ENCODE results near the gene TIMM8B. TPM values are rescaled to one million over a fixed set of nuclear protein-coding genes. Genes with fewer than 3 reads are reported as not detected.

TIMM8B gene
- total and polyA plus RNA-seq, 10 of the 15 experiments (the other 5 are each of a cell fraction or from before 2014, with no cell fraction given): 64.9 to 271 (median 139) TPM

DNA sequence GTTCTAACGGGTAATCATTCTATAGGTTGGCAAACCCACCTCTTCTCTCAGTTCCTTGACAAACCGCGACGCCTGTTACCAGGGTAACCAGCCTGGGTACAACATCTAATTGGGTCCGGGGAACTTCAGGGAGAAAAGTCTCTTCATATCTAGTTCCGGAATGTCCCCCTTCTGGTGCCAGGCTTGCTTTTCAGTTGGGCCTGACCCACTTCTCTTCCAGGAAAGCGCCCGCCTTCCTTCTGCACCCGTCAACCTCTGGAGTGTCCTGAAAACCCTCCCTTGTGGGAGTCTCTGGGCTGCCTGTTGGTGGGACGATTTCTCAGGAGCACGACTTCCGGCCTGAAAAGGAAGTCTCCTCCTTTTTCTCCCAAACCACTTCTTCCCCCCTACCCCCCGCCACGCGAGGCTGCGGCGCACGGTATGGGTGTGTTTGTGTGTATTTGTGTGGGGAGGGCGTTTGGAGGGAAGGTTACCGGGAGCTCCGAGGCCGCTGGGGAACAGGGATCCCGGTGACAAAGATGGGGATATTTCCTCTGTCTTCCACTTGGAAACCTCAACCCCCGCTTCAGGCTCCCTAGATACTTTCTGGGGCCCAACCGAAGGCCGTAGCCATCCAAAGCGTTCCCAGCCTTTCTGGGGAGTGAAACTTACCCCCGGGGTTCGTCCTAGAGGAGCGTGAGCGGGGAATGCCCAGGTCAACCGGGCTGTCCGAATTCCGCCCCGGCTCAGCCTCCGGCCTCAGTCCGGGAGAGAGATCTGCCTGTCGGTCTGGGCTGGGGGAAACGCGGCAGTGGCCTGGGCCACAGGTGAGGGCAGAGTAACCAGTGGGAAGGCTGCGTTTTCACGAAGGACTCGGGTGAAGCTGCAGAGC, 12.4 kb downstream of the TIMM8B start, which contains the start of the genes NKAPD1 and PIH1D2 (continued):
- TF ChIP-seq MLLT1 (IDR thresholded peaks at IDR 0.05): peak; percentile 88
- TF ChIP-seq ZBTB33 (IDR thresholded peaks at IDR 0.05): peak; percentile 64; the same call in 1 of the 2 replicates
- peak; percentile 44; the same call in 1 of the 2 replicates for TF ChIP-seq NR2F1 (conservative IDR thresholded peaks at IDR 0.05)
- no peak for TF ChIP-seq RFX5 (IDR thresholded peaks at IDR 0.05; ENCODE audit: low read depth, low read length)
- no peak for TF ChIP-seq RBBP5 (conservative IDR thresholded peaks at IDR 0.05)
- peak; percentile 91 for TF ChIP-seq IKZF1 (conservative IDR thresholded peaks at IDR 0.05)
- no peak for TF ChIP-seq MTA2 (IDR thresholded peaks at IDR 0.05; ENCODE audit: low read depth)
- TF ChIP-seq ZBTB4 (CRISPR knock-in tag; IDR thresholded peaks at IDR 0.05): no peak
- peak; percentile 73 for TF ChIP-seq FOXK2 (IDR thresholded peaks at IDR 0.05)
- TF ChIP-seq BHLHE40 (IDR thresholded peaks at IDR 0.05; ENCODE audit: borderline replicate concordance in 1 of 2, low read depth in 2 of 2, low read length in 1 of 2): peak in 1 of 2 experiments; percentile 43; a peak in 3 of 4 replicates
- no peak for TF ChIP-seq CEBPB (IDR thresholded peaks at IDR 0.05; ENCODE audit: borderline replicate concordance in 1 of 2, low read depth in 2 of 2, low read length in 2 of 2)
- TF ChIP-seq BACH1 (IDR thresholded peaks at IDR 0.05; ENCODE audit: borderline replicate concordance): 0 out of 2 replicates have a peak, but pooled peaks have one; percentile 52
- no peak for TF ChIP-seq NFYA (IDR thresholded peaks at IDR 0.05; ENCODE audit: borderline replicate concordance, low read depth, low read length)
- TF ChIP-seq TCF3 (IDR thresholded peaks at IDR 0.05; ENCODE audit: borderline replicate concordance, insufficient read depth, low read depth, low read length): no peak
- TF ChIP-seq E4F1 (IDR thresholded peaks at IDR 0.05; ENCODE audit: borderline replicate concordance, partially characterized antibody): peak; percentile 89
- TF ChIP-seq SREBF2 (IDR thresholded peaks at IDR 0.05; ENCODE audit: low read length): peak; percentile 35; the same call in 1 of the 2 replicates
- TF ChIP-seq SUZ12 (IDR thresholded peaks at IDR 0.05; ENCODE audit: unreplicated experiment): no peak
- TF ChIP-seq, protein P1, sequence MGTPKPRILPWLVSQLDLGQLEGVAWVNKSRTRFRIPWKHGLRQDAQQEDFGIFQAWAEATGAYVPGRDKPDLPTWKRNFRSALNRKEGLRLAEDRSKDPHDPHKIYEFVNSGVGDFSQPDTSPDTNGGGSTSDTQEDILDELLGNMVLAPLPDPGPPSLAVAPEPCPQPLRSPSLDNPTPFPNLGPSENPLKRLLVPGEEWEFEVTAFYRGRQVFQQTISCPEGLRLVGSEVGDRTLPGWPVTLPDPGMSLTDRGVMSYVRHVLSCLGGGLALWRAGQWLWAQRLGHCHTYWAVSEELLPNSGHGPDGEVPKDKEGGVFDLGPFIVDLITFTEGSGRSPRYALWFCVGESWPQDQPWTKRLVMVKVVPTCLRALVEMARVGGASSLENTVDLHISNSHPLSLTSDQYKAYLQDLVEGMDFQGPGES (IDR thresholded peaks at IDR 0.05): peak; percentile 60; the same call in 1 of the 2 replicates
